ENCODE measurements around the gene MUC4. TPM values are rescaled to one million over a fixed set of nuclear protein-coding genes. Genes with fewer than 3 reads are reported as not detected.
"Not testable (repeated sequence)": the region's sequence is repeated elsewhere in the genome, so short reads cannot be mapped to it uniquely, and the experiment has no call there.

Gene MUC4
- total and polyA plus RNA-seq, 8 donors = 0.04 to 0.59 (median 0.14) TPM

DNA sequence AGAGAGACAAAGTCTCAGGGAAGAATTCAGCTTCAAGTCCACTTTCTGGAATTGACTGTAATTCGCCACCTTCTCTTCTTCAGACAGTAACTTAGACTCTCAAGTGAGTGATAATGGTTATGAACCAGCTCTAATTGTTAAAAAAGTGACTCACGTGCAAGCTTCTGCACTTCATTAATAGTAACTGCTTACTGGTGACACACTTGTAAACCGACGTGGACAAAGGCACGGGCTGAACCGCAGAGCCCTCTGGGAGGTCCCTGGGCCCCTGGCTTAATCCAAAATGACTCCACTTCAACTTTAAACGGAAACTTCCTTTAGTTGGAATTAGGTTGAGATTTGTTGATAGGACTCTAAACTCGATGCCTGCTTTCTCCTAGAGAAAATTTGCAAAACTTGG, 17.0 kb downstream of the MUC4 start:
- DNase-seq (no peak), FAIRE-seq (no peak), ATAC-seq (no peak)
- Histone ChIP-seq H3K27me3 (no peaks in the 10 kb centered on the region), H3K4me3 (no peak overlapping the region), H3K4me1 (no peaks in the 10 kb centered on the region), H3K27ac (no peak overlapping the region), H3K36me3 (no peaks in the 10 kb centered on the region), H3K9me3 (no peaks in the 10 kb centered on the region)
- 65 to 70% methylated on average over 8 of the region's 8 CpGs for WGBS, 2 donors
- no peak for TF ChIP-seq CTCF (IDR thresholded peaks at IDR 0.05)
- intact Hi-C loops (cut with DNase I) = no loop called here

- intact Hi-C loops (cut with DNase I); FAIRE-seq; H3K9me3 ChIP-seq; H3K27ac ChIP-seq; H3K4me3 ChIP-seq; H3K4me1 ChIP-seq; H3K36me3 ChIP-seq; ATAC-seq; DNase-seq; H3K27me3 ChIP-seq: not testable (repeated sequence)
- WGBS, 2 donors = 53 to 72% methylated on average over 6 of the region's 6 CpGs
Measured at GRCh38 chr3:195792621-195793020, 19.1 kb downstream of the MUC4 start.

GRCh38 chr3:195790901-195791300, 20.8 kb downstream of the MUC4 start:
- no peaks in the 10 kb centered on the region for H3K27me3 ChIP-seq
- H3K27ac ChIP-seq = no peak overlapping the region
- FAIRE-seq (no peak), DNase-seq (peak in 1 of 6 donors; percentile 5), ATAC-seq (no peak)
- WGBS, 2 donors = 74 to 85% methylated on average over 4 of the region's 4 CpGs
- no peak for TF ChIP-seq CTCF (IDR thresholded peaks at IDR 0.05)
- H3K4me1 ChIP-seq = no peaks in the 10 kb centered on the region
- intact Hi-C loops (cut with DNase I) = no loop called here
- no peaks in the 10 kb centered on the region for H3K36me3 ChIP-seq
- H3K4me3 ChIP-seq = no peak overlapping the region
- H3K9me3 ChIP-seq = no peaks in the 10 kb centered on the region

GRCh38 chr3:195788711-195789581, 22.8 kb downstream of the MUC4 start:
- FAIRE-seq (no peak), ATAC-seq (no peak), DNase-seq (peak in 2 of 6 donors; percentile 5 to 49)
- no peaks in the 10 kb centered on the region for H3K36me3 ChIP-seq
- no peaks in the 10 kb centered on the region for H3K4me1 ChIP-seq
- WGBS, 2 donors = 76 to 85% methylated on average over 23 to 26 of the region's 26 CpGs
- TF ChIP-seq CTCF (IDR thresholded peaks at IDR 0.05) = no peak
- H3K4me3 ChIP-seq = no peak overlapping the region
- no peak overlapping the region for H3K27ac ChIP-seq
- no peaks in the 10 kb centered on the region for H3K27me3 ChIP-seq
- H3K9me3 ChIP-seq = no peaks in the 10 kb centered on the region
- intact Hi-C loops (cut with DNase I) = no loop called here

DNA sequence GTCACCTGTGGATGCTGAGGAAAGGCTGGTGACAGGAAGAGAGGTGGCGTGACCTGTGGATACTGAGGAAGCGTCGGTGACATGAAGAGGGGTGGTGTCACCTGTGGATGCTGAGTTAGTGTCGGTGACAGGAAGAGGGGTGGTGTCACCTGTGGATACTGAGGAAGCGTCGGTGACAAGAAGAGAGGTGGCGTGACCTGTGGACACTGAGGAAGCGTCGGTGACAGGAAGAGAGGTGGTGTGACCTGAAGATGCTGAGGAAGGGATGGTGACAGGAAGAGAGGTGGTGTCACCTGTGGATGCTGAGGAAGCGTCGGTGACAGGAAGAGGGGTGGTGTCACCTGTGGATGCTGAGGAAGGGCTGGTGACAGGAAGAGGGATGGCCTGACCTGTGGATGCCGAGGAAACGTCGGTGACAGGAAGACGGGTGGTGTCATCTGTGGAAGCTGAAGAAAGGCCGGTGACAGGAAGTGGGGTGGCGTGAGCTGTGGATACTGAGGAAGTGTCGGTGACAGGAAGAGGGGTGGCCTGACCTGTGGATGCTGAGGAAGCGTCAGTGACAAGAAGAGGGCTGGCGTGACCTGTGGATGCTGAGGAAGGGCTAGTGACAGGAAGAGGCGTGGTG, 25.8 kb downstream of the MUC4 start:
- H3K4me3 ChIP-seq; H3K27me3 ChIP-seq; H3K36me3 ChIP-seq; ATAC-seq; intact Hi-C loops (cut with DNase I); FAIRE-seq; H3K27ac ChIP-seq; H3K9me3 ChIP-seq; H3K4me1 ChIP-seq: not testable (repeated sequence)
- DNase-seq = peak in 2 of 6 donors; percentile 1 to 18
- 71 to 85% methylated on average over 21 of the region's 21 CpGs for WGBS, 2 donors

DNA sequence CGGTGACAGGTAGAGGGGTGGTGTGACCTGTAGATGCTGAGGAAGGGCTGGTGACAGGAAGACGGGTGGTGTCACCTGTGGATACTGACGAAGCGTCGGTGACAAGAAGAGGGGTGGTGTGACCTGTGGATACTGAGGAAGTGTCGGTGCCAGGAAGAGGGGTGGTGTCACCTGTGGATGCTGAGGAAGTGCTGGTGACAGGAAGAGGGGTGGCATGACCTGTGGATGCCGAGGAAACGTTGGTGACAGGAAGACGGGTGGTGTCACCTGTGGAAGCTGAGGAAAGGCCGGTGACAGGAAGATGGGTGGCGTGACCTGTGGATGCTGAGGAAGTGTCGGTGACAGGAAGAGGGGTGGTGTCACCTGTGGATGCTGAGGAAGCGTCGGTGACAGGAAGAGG, 27.7 kb downstream of the MUC4 start:
- FAIRE-seq, ATAC-seq: not testable (repeated sequence)
- DNase-seq = peak in 2 of 6 donors; percentile 4 to 44

GRCh38 chr3:195781236-195781635, 30.5 kb downstream of the MUC4 start:
- H3K27ac ChIP-seq; intact Hi-C loops (cut with DNase I); H3K36me3 ChIP-seq; H3K4me3 ChIP-seq; H3K4me1 ChIP-seq; H3K27me3 ChIP-seq; ATAC-seq; FAIRE-seq; H3K9me3 ChIP-seq: not testable (repeated sequence)
- peak in 2 of 6 donors; percentile 2 to 13 for DNase-seq
- 69 to 76% methylated on average over 12 of the region's 12 CpGs for WGBS, 2 donors

More for the DNA sequence above, 27.7 kb downstream of the MUC4 start:
- H3K27ac ChIP-seq; H3K4me1 ChIP-seq; H3K9me3 ChIP-seq; H3K36me3 ChIP-seq; H3K4me3 ChIP-seq; intact Hi-C loops (cut with DNase I); H3K27me3 ChIP-seq: not testable (repeated sequence)
- 60 to 74% methylated on average over 14 of the region's 14 CpGs for WGBS, 2 donors
